ENCODE data around the gene KIF9.

DNA sequence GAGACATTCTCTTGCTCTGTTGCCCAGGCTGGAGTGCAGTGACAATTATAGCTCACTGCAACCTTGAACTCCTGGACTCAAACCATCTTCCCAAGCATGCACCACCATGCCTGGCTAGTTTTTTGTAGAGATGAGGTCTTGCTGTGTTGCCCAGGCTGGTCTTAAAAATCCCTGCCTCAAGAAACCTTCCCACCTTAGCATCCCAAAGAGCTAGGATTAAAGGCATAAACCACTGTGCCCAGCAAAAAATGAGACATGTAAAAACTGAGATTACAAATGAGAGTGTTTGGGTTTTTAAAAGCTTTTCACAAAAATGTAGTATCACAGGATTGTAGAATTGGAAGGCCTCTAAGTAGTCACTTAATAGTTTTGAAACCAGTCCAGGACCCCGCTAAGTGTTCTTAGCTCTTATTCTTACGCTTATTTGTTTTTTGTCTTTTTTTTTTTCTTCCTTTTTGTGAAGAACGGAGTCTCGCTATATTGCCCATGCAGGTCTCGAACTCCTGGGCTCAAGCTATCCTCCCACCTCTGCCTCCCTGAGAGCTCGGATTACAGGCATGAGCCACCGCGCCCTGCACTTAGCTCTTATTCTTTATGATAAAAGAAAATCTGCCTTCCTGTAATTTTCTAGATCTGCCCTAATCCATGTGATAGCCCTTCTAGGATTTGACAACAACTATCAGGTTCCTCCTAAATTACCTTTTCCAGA lies 31.6 kb upstream of the KIF9 start:
- TF ChIP-seq POLR2A (IDR thresholded peaks at IDR 0.05) = no peak
- TF ChIP-seq, protein P1, sequence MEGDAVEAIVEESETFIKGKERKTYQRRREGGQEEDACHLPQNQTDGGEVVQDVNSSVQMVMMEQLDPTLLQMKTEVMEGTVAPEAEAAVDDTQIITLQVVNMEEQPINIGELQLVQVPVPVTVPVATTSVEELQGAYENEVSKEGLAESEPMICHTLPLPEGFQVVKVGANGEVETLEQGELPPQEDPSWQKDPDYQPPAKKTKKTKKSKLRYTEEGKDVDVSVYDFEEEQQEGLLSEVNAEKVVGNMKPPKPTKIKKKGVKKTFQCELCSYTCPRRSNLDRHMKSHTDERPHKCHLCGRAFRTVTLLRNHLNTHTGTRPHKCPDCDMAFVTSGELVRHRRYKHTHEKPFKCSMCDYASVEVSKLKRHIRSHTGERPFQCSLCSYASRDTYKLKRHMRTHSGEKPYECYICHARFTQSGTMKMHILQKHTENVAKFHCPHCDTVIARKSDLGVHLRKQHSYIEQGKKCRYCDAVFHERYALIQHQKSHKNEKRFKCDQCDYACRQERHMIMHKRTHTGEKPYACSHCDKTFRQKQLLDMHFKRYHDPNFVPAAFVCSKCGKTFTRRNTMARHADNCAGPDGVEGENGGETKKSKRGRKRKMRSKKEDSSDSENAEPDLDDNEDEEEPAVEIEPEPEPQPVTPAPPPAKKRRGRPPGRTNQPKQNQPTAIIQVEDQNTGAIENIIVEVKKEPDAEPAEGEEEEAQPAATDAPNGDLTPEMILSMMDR (IDR thresholded peaks at IDR 0.05 in 8 of 11, conservative IDR thresholded peaks at IDR 0.05 in 3 of 11) = no peak
- no peak for TF ChIP-seq POLR2AphosphoS5 (IDR thresholded peaks at IDR 0.05)
